Skeletal muscle tissue (tissue), 4 donors: ENCODE measurements around the gene TSPAN11. TPM values are rescaled to one million over a fixed set of nuclear protein-coding genes. Genes with fewer than 3 reads are reported as not detected.
"Not testable (repeated sequence)": the region's sequence is repeated elsewhere in the genome, so short reads cannot be mapped to it uniquely, and the experiment has no call there.

ENCODE experiments used
- H3K27ac ChIP-seq: one replicate; pipeline ENCODE4 v1.7.0; 2013; ENCODE audit warnings: mild to moderate bottlenecking, low read depth, low read length, inconsistent platforms
- H3K27me3 ChIP-seq, 3 donors: one replicate each; pipeline ENCODE4 v1.7.0; 2013; ENCODE audit warnings: low read length in 3 of 3; ENCODE audit not compliant: control insufficient read depth in 3 of 3, insufficient read depth in 3 of 3
- H3K36me3 ChIP-seq, 3 donors: one replicate each; pipeline ENCODE4 v1.7.0; 2013; ENCODE audit warnings: low read length in 3 of 3; ENCODE audit not compliant: control insufficient read depth in 3 of 3, insufficient read depth in 3 of 3
- H3K4me1 ChIP-seq, 3 donors: one replicate each; pipeline ENCODE4 v1.7.0; 2013; ENCODE audit warnings: low read length in 3 of 3, mild to moderate bottlenecking in 3 of 3; ENCODE audit not compliant: control insufficient read depth in 3 of 3, insufficient read depth in 3 of 3
- H3K4me3 ChIP-seq, 3 donors: one replicate each; pipeline ENCODE4 v1.7.0; 2013; ENCODE audit warnings: low read length in 3 of 3
- H3K9ac ChIP-seq, 3 donors: one replicate each; pipeline ENCODE4 v1.7.0; 2013; ENCODE audit warnings: low read length in 3 of 3, mild to moderate bottlenecking in 3 of 3, moderate library complexity in 2 of 3, low read depth in 1 of 3
- H3K9me3 ChIP-seq, 3 donors: one replicate each; pipeline ENCODE4 v1.7.0; 2013; ENCODE audit warnings: low read length in 3 of 3; ENCODE audit not compliant: control insufficient read depth in 3 of 3
- total RNA-seq: library from RNA; depleted of rRNA; stranded (reverse); fragments of >200 nt; gene quantifications from one replicate; pipeline ENCODE4 v1.2.3, GENCODE V29; 2014
- donor health status: Osteomylitis.

The TSPAN11 gene
- total RNA-seq, 1 donor from 2014 or later: 7.3 TPM

DNA sequence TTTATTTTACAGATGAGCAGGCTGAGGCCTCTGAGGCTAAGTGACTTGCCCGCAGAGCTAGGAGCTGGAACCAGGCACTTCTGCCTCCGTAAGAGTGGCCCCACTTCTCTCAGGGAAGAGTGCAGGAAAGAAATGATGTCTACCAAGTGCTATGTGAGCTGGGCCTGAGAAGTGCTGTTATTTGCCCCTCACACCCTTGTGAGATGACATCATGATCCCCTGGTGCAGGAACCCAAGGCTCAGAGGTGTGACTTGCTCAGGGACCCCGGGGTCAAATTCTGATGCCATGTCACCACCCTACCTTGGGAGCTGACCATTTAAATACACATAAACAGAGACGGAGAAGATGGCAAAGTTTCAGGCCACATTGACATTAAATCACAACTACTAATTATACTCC is 83.4 kb downstream of the TSPAN11 start:
- H3K9ac ChIP-seq: no peak overlapping the region
- no peak overlapping the region for H3K4me3 ChIP-seq
- H3K27me3 ChIP-seq: no peaks in the 10 kb centered on the region
- peaks cover 6 to 8% (median 7%) of the 10 kb centered on the region in 3 donors for H3K4me1 ChIP-seq
- H3K36me3 ChIP-seq: no peaks in the 10 kb centered on the region
- no peak overlapping the region for H3K27ac ChIP-seq
- H3K9me3 ChIP-seq: no peaks in the 10 kb centered on the region

DNA sequence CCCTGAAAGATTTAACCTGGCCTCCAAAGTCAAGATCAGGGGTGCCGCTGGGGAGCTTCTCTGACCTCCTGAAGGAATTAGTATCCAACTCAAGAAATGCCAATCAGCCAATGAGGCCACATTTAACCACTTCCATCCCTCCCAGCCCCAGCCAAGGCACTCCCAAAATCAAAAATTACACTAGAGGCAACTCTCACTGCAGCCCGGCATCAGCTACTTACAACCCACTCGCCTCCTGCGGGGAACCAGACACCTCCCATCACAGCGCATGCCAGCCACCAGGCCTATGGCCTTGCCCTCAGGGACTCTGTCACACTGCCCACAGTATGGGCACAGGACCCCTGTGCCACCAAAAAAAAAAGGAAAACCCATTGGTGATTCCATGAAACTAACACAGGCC is 84.8 kb downstream of the TSPAN11 start:
- Histone ChIP-seq H3K9me3 (no peaks in the 10 kb centered on the region), H3K4me1 (peaks cover 0 to 4% (median 0%) of the 10 kb centered on the region in 3 donors)

DNA sequence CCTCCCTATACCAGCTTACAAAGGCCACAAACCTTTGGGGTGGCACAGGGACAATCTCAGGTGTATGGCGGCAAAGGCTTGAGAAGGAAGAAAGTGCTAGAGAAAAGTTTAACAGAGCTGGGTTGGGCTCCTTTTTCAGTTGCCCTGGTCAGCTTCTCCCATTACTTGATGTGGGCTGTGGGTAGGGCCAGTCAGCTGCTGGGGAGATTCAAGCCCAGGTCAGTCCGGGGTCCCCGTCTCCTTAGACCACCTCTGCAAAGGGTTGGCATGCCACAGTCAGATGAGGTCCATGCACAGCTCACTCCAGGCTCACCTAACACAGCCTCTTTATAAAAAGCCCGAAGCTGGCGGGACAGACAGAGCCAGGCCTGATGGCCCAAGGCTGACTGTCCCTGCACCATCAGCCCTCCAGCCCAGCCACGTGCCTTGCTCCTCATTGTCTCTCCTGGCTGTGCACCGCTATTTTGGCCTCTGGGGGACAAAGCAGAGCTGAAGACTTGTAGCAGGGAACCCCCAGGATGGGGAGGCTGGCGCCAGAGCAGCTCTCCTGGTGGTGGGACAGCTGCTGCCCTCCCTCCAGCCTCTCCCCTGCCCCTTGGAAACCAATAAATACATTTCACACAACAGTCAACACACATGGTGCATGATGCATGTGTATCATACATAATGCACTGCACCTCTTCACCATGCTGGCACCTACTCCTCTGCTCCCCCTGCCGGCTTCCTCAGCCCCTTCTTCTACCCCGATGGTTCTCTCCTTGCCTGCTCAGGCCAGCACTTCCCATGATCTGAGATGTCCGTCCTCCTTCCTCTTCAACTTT is 85.4 kb downstream of the TSPAN11 start:
- Histone ChIP-seq H3K4me3 (no peak overlapping the region), H3K36me3 (no peaks in the 10 kb centered on the region), H3K9me3 (no peaks in the 10 kb centered on the region), H3K9ac (no peak overlapping the region), H3K4me1 (peaks cover 0 to 4% (median 0%) of the 10 kb centered on the region in 3 donors), H3K27me3 (no peaks in the 10 kb centered on the region), H3K27ac (no peak overlapping the region)

More for the DNA sequence above, 84.8 kb downstream of the TSPAN11 start:
- Histone ChIP-seq H3K27ac (no peak overlapping the region), H3K9ac (no peak overlapping the region), H3K27me3 (no peaks in the 10 kb centered on the region), H3K36me3 (no peaks in the 10 kb centered on the region), H3K4me3 (no peak overlapping the region)

DNA sequence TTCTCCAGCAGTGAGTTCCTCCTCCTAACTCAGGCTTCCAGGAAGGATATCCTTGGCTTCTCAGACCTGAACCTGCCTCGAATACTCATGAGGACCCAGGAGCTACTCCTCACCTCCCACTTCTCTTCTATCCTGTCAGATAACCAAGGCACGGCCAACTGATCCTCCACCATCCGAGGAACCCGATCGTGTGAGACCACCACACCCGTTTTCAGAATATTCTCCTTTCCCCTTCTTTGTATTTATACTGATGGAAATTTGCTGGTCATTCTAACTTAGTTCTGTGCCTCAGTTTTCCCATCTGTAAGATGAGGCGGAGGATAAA is 86.0 kb downstream of the TSPAN11 start:
- H3K9me3 ChIP-seq, H3K4me3 ChIP-seq, H3K36me3 ChIP-seq, H3K4me1 ChIP-seq, H3K27ac ChIP-seq, H3K9ac ChIP-seq, H3K27me3 ChIP-seq: not testable (repeated sequence)

DNA sequence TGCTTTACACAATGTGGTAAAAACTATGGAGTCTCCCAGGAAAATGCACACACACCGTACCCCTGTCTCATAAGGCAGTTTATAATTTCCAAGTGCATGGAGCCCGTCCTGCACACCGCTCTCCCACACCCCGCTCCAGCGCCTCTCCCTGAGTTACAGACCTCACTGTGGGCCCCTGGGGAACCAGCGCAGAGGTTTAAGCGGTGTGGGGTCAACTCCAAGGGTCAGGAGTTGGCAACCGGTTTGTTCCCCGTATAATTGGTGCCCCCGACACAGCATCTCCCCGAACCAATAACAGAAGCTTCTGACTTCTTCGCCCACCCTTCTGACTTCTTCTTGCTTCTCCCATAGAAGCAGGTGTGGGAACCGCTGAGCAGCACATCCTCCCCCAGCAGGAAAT is 88.7 kb downstream of the TSPAN11 start:
- Histone ChIP-seq H3K27me3 (peaks cover 0 to 2% (median 0%) of the 10 kb centered on the region in 3 donors), H3K9ac (no peak overlapping the region), H3K4me1 (no peaks in the 10 kb centered on the region), H3K36me3 (no peaks in the 10 kb centered on the region), H3K9me3 (no peaks in the 10 kb centered on the region), H3K4me3 (no peak overlapping the region), H3K27ac (no peak overlapping the region)

DNA sequence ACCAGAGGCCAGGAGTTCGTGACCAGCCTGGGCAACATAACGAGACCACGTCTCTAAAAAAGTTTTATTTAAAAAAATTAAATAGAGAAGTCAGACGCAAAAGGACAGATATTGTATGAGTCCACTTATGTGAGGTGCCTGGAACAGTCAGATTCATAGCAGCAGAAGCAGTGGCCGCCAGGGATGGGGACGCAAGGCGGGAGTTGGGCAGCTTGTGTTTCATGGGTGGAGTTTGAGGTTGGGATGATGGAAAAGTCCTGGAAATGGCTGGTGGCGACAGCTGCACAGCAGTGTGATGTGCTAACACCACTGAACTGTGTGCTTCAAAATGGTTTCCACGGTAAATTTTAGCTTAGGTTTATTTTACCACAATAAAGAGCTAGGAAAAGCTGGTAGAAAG is 89.5 kb downstream of the TSPAN11 start:
- no peak overlapping the region for H3K9ac ChIP-seq
- no peaks in the 10 kb centered on the region for H3K9me3 ChIP-seq
- H3K36me3 ChIP-seq: no peaks in the 10 kb centered on the region
- no peak overlapping the region for H3K4me3 ChIP-seq
- H3K27ac ChIP-seq: no peak overlapping the region
- H3K27me3 ChIP-seq: peaks cover 0 to 5% (median 0%) of the 10 kb centered on the region in 3 donors
- H3K4me1 ChIP-seq: no peaks in the 10 kb centered on the region

DNA sequence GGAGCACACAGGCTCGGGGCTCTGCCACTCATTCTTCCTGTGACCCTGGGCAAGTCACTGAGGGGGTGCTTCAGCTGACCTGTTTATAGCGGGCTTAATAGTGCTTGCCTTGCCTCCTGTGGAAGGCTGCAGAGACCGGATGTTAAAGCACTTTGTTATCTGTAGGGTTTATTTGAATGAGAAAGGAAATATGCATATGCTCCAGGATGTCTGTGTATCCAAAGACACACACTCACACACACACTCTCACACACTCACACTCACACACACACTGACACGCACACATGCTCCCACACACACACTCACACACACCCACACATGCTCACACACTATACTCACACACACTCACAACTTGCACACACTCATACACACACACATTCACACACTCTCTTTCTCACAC is 91.0 kb downstream of the TSPAN11 start:
- Histone ChIP-seq H3K9me3 (no peaks in the 10 kb centered on the region), H3K9ac (no peak overlapping the region)

DNA sequence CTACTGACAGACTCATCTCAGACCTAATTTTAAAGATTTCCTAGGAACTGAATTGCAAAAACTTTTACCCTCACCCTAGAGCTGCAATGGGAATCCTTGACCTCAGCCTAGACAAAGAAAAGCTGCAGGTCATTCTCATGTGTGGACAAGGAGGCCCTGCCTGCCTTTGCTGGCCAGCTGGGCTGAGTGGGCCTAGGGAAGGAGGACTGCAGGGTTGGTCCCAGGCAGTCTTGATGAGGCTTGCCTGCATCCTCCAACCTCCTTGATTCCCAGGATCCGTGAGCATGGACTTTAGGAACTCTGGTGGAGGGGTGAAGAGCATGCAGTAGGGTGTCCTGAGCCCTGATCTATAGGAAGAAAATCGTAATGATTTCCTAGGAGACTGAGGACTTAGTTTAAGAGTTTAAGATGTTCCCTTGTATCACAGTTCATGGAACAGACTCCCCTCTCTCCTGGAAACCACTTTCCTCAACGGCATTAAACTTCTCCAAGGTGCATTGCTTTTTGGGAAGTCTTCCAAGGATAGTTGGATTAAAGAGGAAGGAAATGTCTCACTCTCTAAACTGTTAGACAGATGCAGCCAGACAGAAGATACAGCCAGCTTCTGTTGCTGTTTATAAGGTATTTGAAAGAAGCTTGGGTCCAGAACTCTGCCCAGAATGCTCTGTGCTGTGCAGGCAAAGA is 91.7 kb downstream of the TSPAN11 start:
- Histone ChIP-seq H3K4me1 (no peaks in the 10 kb centered on the region), H3K9ac (no peak overlapping the region), H3K27ac (no peak overlapping the region), H3K36me3 (no peaks in the 10 kb centered on the region), H3K4me3 (no peak overlapping the region), H3K9me3 (no peaks in the 10 kb centered on the region), H3K27me3 (peaks cover 0 to 5% (median 1%) of the 10 kb centered on the region in 3 donors)

More for the DNA sequence above, 91.0 kb downstream of the TSPAN11 start:
- Histone ChIP-seq H3K36me3 (no peaks in the 10 kb centered on the region), H3K27ac (no peak overlapping the region), H3K27me3 (peaks cover 0 to 5% (median 0%) of the 10 kb centered on the region in 3 donors), H3K4me3 (no peak overlapping the region), H3K4me1 (no peaks in the 10 kb centered on the region)

DNA sequence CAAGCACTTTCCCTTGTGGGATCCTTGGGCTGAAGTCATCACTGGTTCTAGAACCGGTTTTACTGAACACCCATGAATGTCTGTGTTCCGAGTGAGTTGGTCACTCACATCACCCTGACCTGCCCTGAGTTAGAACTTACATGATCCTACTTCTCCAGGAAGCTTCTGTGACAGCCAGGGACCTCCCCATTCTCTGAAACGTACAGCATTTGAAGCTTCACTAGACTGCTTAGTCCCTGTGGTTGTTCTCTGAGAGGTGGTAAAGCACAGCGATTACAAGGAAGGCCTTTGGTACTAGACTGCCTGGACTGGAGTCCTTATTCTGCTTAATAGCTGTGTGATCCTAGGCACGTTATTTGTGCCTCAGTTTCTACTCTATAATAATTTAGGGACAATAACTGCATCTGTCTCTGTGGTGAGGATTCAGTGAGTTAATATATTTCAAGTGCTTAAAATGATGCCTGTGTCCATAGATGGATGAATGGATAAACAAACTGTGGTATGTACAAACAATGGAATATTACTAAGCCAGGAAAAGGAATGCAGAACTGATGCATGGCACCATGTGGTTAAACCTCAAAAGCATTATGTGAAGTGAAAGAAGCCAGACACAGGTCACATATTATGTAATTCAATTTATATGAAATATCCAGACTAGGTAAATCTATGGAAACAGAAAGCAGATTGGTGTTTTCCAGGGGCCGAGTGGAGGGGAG is 92.4 kb downstream of the TSPAN11 start:
- Histone ChIP-seq H3K4me1 (no peaks in the 10 kb centered on the region), H3K27ac (no peak overlapping the region), H3K27me3 (peaks cover 0 to 5% (median 3%) of the 10 kb centered on the region in 3 donors), H3K36me3 (no peaks in the 10 kb centered on the region), H3K9me3 (no peaks in the 10 kb centered on the region), H3K9ac (no peak overlapping the region), H3K4me3 (no peak overlapping the region)

DNA sequence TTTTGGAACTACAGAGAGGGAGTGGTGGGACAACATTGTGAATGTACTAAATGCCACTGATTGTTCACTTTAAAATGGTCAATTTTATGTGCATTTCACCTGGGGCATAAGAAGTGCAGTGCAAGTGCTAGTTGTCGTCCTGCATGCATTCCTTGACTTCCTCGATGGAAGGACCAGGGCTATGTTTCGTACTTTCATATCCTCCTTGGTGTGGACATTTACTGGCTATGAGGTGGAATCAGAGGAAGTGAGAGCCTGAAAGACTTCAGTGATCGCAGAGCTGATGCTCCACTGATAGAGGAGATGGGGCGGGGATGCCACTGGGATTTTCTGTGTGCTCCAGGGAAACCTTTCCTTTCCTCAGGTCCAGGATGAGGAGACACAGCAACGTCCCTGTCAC is 93.0 kb downstream of the TSPAN11 start:
- peaks cover 0 to 5% (median 3%) of the 10 kb centered on the region in 3 donors for H3K27me3 ChIP-seq
- no peaks in the 10 kb centered on the region for H3K36me3 ChIP-seq
- no peak overlapping the region for H3K9ac ChIP-seq
- no peaks in the 10 kb centered on the region for H3K9me3 ChIP-seq
- H3K27ac ChIP-seq: no peak overlapping the region
- H3K4me1 ChIP-seq: no peaks in the 10 kb centered on the region
- H3K4me3 ChIP-seq: no peak overlapping the region
